ENCODE measurements around the gene PPP6R2. TPM values are rescaled to one million over a fixed set of nuclear protein-coding genes. Genes with fewer than 3 reads are reported as not detected.
A peak's percentile ranks its signal among the peaks of the same experiment; 100 is the strongest.

PPP6R2 gene
- total and polyA plus RNA-seq, 11 donors = 29.6 to 68.1 (median 41.5) TPM

GRCh38 chr22:50418624-50419023 lies 75.5 kb downstream of the PPP6R2 start:
- no peak for TF ChIP-seq POLR2A (IDR thresholded peaks at IDR 0.05)
- TF ChIP-seq, protein P1, sequence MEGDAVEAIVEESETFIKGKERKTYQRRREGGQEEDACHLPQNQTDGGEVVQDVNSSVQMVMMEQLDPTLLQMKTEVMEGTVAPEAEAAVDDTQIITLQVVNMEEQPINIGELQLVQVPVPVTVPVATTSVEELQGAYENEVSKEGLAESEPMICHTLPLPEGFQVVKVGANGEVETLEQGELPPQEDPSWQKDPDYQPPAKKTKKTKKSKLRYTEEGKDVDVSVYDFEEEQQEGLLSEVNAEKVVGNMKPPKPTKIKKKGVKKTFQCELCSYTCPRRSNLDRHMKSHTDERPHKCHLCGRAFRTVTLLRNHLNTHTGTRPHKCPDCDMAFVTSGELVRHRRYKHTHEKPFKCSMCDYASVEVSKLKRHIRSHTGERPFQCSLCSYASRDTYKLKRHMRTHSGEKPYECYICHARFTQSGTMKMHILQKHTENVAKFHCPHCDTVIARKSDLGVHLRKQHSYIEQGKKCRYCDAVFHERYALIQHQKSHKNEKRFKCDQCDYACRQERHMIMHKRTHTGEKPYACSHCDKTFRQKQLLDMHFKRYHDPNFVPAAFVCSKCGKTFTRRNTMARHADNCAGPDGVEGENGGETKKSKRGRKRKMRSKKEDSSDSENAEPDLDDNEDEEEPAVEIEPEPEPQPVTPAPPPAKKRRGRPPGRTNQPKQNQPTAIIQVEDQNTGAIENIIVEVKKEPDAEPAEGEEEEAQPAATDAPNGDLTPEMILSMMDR (IDR thresholded peaks at IDR 0.05) = no peak
- intact Hi-C loops (cut with DNase I) = no loop called here
- ATAC-seq (no peak), DNase-seq (no peak)
- Histone ChIP-seq H3K27ac (no peak overlapping the region), H3K27me3 (no peaks in the 10 kb centered on the region), H3K9me3 (no peaks in the 10 kb centered on the region), H3K4me1 (peaks cover 0 to 7% (median 0%) of the 10 kb centered on the region in 12 donors), H3K4me3 (no peak overlapping the region), H3K36me3 (peaks cover 3 to 100% (median 98%) of the 10 kb centered on the region in 9 donors)
- WGBS, 4 donors = 91 to 100% (median 96%) methylated on average over 3 to 5 of the region's 5 CpGs

GRCh38 chr22:50419116-50419515 lies 76.0 kb downstream of the PPP6R2 start:
- ATAC-seq = no peak
- H3K4me3 ChIP-seq = no peak overlapping the region
- DNase-seq = peak in 1 of 5 donors; percentile 27
- H3K27ac ChIP-seq = no peak overlapping the region
- no peak for TF ChIP-seq POLR2A (IDR thresholded peaks at IDR 0.05)
- TF ChIP-seq, protein P1 (IDR thresholded peaks at IDR 0.05) = no peak
- H3K27me3 ChIP-seq = no peaks in the 10 kb centered on the region
- H3K36me3 ChIP-seq = peaks cover 3 to 100% (median 98%) of the 10 kb centered on the region in 9 donors
- H3K4me1 ChIP-seq = peaks cover 0 to 7% (median 0%) of the 10 kb centered on the region in 12 donors
- WGBS, 4 donors = 90 to 93% (median 92%) methylated on average over 7 to 9 of the region's 9 CpGs
- H3K9me3 ChIP-seq = no peaks in the 10 kb centered on the region
- intact Hi-C loops (cut with DNase I) = no loop called here

GRCh38 chr22:50420015-50420414 lies 76.9 kb downstream of the PPP6R2 start:
- Histone ChIP-seq H3K27me3 (no peaks in the 10 kb centered on the region), H3K27ac (no peak overlapping the region), H3K4me3 (no peak overlapping the region), H3K4me1 (peaks cover 0 to 7% (median 0%) of the 10 kb centered on the region in 12 donors), H3K9me3 (no peaks in the 10 kb centered on the region), H3K36me3 (peaks cover 3 to 98% (median 95%) of the 10 kb centered on the region in 9 donors)
- no peak for TF ChIP-seq POLR2A (IDR thresholded peaks at IDR 0.05)
- TF ChIP-seq, protein P1 (IDR thresholded peaks at IDR 0.05) = no peak
- ATAC-seq (no peak), DNase-seq (peak in 1 of 5 donors; percentile 20)
- WGBS, 4 donors = 91 to 96% (median 94%) methylated on average over 7 to 10 of the region's 10 CpGs
- intact Hi-C loops (cut with DNase I) = no loop called here

DNA sequence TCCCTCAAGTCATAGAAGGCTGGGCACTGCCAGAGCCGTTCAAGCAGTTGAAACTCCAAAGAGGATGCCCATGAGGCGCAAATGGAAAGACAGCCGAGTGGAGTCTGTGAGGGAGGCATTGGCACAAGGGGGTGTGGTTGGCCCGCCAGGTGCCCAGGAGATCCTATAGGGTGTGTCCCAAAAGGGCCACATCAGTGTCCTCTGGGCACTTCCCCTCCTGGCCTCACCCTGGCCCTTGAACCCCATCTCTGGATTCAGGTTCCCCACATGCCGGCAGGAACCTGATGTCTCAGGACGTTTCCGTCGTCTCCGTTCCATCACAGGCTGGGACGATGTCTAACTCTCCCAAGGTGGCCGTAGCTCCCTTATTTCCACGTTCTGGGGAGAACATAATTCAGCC lies 77.5 kb downstream of the PPP6R2 start:
- Histone ChIP-seq H3K36me3 (peaks cover 3 to 98% (median 95%) of the 10 kb centered on the region in 9 donors), H3K27me3 (no peaks in the 10 kb centered on the region), H3K9me3 (no peaks in the 10 kb centered on the region), H3K27ac (no peak overlapping the region), H3K4me1 (peaks cover 0 to 7% (median 0%) of the 10 kb centered on the region in 12 donors), H3K4me3 (no peak overlapping the region)
- intact Hi-C loops (cut with DNase I) = no loop called here
- WGBS, 4 donors = 91 to 93% (median 92%) methylated on average over 12 of the region's 12 CpGs
- no peak for ATAC-seq
- TF ChIP-seq, protein P1 (IDR thresholded peaks at IDR 0.05) = no peak
- TF ChIP-seq POLR2A (IDR thresholded peaks at IDR 0.05) = no peak
- DNase-seq = peak in 1 of 5 donors; percentile 48
